Neuronal stem cell (in vitro differentiated cells): Measurements from ENCODE around the gene KDM4B.

Source experiments
- DNase-seq: peaks from one replicate; pipeline ENCODE4 v3.0.0-alpha.2; 2013; ENCODE audit warnings: low spot score
- H2AFZ ChIP-seq: one replicate; pipeline ENCODE4 v1.6.1; 2013; ENCODE audit warnings: mild to moderate bottlenecking, low read length, inconsistent platforms
- H2AK5ac ChIP-seq: 2 replicates; pipeline ENCODE4 v1.6.1; 2013; ENCODE audit warnings: low read depth, mild to moderate bottlenecking, inconsistent platforms, low read length, moderate library complexity, mixed read lengths
- H2BK120ac ChIP-seq: 2 replicates; pipeline ENCODE4 v1.6.1; 2013; ENCODE audit warnings: low read depth, mild to moderate bottlenecking, inconsistent platforms, low read length, moderate library complexity, mixed read lengths
- H2BK12ac ChIP-seq: one replicate; pipeline ENCODE4 v1.6.1; 2013; ENCODE audit warnings: low read length, inconsistent platforms
- H2BK15ac ChIP-seq: 2 replicates; pipeline ENCODE4 v1.6.1; 2013; ENCODE audit warnings: mild to moderate bottlenecking, low read length, inconsistent platforms, mixed read lengths
- H2BK5ac ChIP-seq: one replicate; pipeline ENCODE4 v1.6.1; 2013; ENCODE audit warnings: inconsistent platforms, mild to moderate bottlenecking, low read length, moderate library complexity
- H3K14ac ChIP-seq: one replicate; pipeline ENCODE4 v1.6.1; 2013; ENCODE audit warnings: low read length, inconsistent platforms
- H3K18ac ChIP-seq: 2 replicates; pipeline ENCODE4 v1.6.1; 2013; ENCODE audit warnings: low read length, inconsistent platforms
- H3K23ac ChIP-seq: 2 replicates; pipeline ENCODE4 v1.6.1; 2013; ENCODE audit warnings: low read depth, mild to moderate bottlenecking, mixed read lengths, low read length, inconsistent platforms; ENCODE audit not compliant: poor library complexity
- H3K27ac ChIP-seq: replicated peaks from 3 replicates; pipeline ENCODE4 v1.5.1; 2013; ENCODE audit warnings: low read length, inconsistent platforms
- H3K27me3 ChIP-seq, 3 experiments: 2 replicates each; pipeline ENCODE4 v1.6.1; 2013; ENCODE audit warnings: low read length in 3 of 3, mild to moderate bottlenecking in 2 of 3, inconsistent platforms in 1 of 3, low read depth in 1 of 3, mixed read lengths in 1 of 3, moderate library complexity in 1 of 3; ENCODE audit not compliant: control insufficient read depth in 3 of 3, insufficient read depth in 3 of 3
- H3K36me3 ChIP-seq, 2 donors: replicated peaks in 1 of 2; 2 replicates each; pipeline ENCODE4 v1.6.1; 2013; ENCODE audit warnings: low read length in 2 of 2; ENCODE audit not compliant: control insufficient read depth in 2 of 2, insufficient read depth in 2 of 2
- H3K4ac ChIP-seq: 2 replicates; pipeline ENCODE4 v1.6.1; 2013; ENCODE audit warnings: inconsistent platforms, mild to moderate bottlenecking, low read length, moderate library complexity
- H3K4me1 ChIP-seq, 2 donors: 1 replicate in 1 of 2; 2 replicates in 1 of 2; pipeline ENCODE4 v1.6.1; 2013; ENCODE audit warnings: low read length in 2 of 2, low read depth in 1 of 2; ENCODE audit not compliant: control insufficient read depth in 2 of 2, insufficient read depth in 1 of 2
- H3K4me2 ChIP-seq: one replicate; pipeline ENCODE4 v1.6.1; 2013; ENCODE audit warnings: mild to moderate bottlenecking, low read length, inconsistent platforms; ENCODE audit not compliant: insufficient read depth, poor library complexity, severe bottlenecking
- H3K4me3 ChIP-seq, 2 donors: 2 replicates each; pipeline ENCODE4 v1.5.1; 2013; ENCODE audit warnings: low read length in 2 of 2, mild to moderate bottlenecking in 2 of 2, inconsistent platforms in 1 of 2, moderate library complexity in 1 of 2
- H3K79me1 ChIP-seq: one replicate; pipeline ENCODE4 v1.6.1; 2013; ENCODE audit warnings: low read depth, mild to moderate bottlenecking, inconsistent platforms, low read length, moderate library complexity
- H3K9ac ChIP-seq: one replicate; pipeline ENCODE4 v1.6.1; 2013; ENCODE audit warnings: mild to moderate bottlenecking, low read depth, low read length, inconsistent platforms; ENCODE audit not compliant: poor library complexity
- H3K9me3 ChIP-seq, 2 donors: replicated peaks in 1 of 2; 2 replicates each; pipeline versions ENCODE3 to v1.6.1; 2013; ENCODE audit warnings: low read length in 2 of 2, mild to moderate bottlenecking in 2 of 2, inconsistent platforms in 1 of 2, low read depth in 1 of 2, mixed read lengths in 1 of 2, moderate library complexity in 1 of 2; ENCODE audit not compliant: control insufficient read depth in 2 of 2, insufficient read depth in 1 of 2
- H4K8ac ChIP-seq: one replicate; pipeline ENCODE4 v1.6.1; 2013; ENCODE audit warnings: low read depth, mild to moderate bottlenecking, inconsistent platforms, low read length, moderate library complexity
- H4K91ac ChIP-seq: one replicate; pipeline ENCODE4 v1.6.1; 2013; ENCODE audit warnings: low read length, low read depth, mild to moderate bottlenecking, inconsistent platforms; ENCODE audit not compliant: poor library complexity
- WGBS, 2 donors: extraction: QIAGEN DNeasy Blood & Tissue Kit; methylation state at CpG; one replicate each; pipeline ENCODE4 v1.1.7; 2013; ENCODE audit warnings: missing lambda C conversion rate in 2 of 2, mixed read lengths in 1 of 2; ENCODE audit not compliant: insufficient read length in 2 of 2, insufficient replicate concordance in 1 of 2; ENCODE audit errors: extremely low coverage in 2 of 2; 5-methylcytosine and 5-hydroxymethylcytosine counted together

The KDM4B gene

GRCh38 chr19:5052515-5052914 is 83.6 kb downstream of the KDM4B start:
- H4K91ac ChIP-seq: no peak overlapping the region
- no peak overlapping the region for H2BK5ac ChIP-seq
- H2BK120ac ChIP-seq: no peak overlapping the region
- H3K9me3 ChIP-seq: no peaks in the 10 kb centered on the region
- no CpG with 5 or more reads among the region's 13 CpGs for WGBS, 2 donors
- no peak overlapping the region for H3K9ac ChIP-seq
- H3K23ac ChIP-seq: no peak overlapping the region
- peak overlapping the region; percentile 13 for H2AK5ac ChIP-seq
- H2BK12ac ChIP-seq: no peak overlapping the region
- no peak overlapping the region for H4K8ac ChIP-seq
- peaks cover 9% of the 10 kb centered on the region in 2 donors for H3K4me1 ChIP-seq
- H3K27me3 ChIP-seq: no peaks in the 10 kb centered on the region
- peak overlapping the region; percentile 13 for H3K18ac ChIP-seq
- no peak overlapping the region for H3K4me3 ChIP-seq
- no peak overlapping the region for H2BK15ac ChIP-seq
- no peak overlapping the region for H3K4ac ChIP-seq
- no peak overlapping the region for H3K27ac ChIP-seq
- H3K79me1 ChIP-seq: peaks cover 12% of the 10 kb centered on the region
- no peak overlapping the region for H3K4me2 ChIP-seq
- no peak for DNase-seq
- peaks cover 10 to 55% of the 10 kb centered on the region in 2 donors for H3K36me3 ChIP-seq
- no peak overlapping the region for H2AFZ ChIP-seq
- H3K14ac ChIP-seq: no peak overlapping the region

GRCh38 chr19:5052945-5053485 is 84.1 kb downstream of the KDM4B start:
- H3K27me3 ChIP-seq: no peaks in the 10 kb centered on the region
- WGBS, 2 donors: no CpG with 5 or more reads among the region's 16 CpGs
- H2BK12ac ChIP-seq: no peak overlapping the region
- H2BK15ac ChIP-seq: no peak overlapping the region
- no peak overlapping the region for H2AFZ ChIP-seq
- H3K4me3 ChIP-seq: no peak overlapping the region
- H4K8ac ChIP-seq: no peak overlapping the region
- peaks cover 8 to 9% of the 10 kb centered on the region in 2 donors for H3K4me1 ChIP-seq
- DNase-seq: no peak
- peak overlapping the region; percentile 13 for H2AK5ac ChIP-seq
- H2BK5ac ChIP-seq: no peak overlapping the region
- H3K18ac ChIP-seq: peak overlapping the region; percentile 24
- no peak overlapping the region for H4K91ac ChIP-seq
- no peak overlapping the region for H3K4me2 ChIP-seq
- no peak overlapping the region for H3K14ac ChIP-seq
- H3K79me1 ChIP-seq: peaks cover 10% of the 10 kb centered on the region
- H3K23ac ChIP-seq: no peak overlapping the region
- peak overlapping the region; percentile 54 for H3K9ac ChIP-seq
- no peaks in the 10 kb centered on the region for H3K9me3 ChIP-seq
- H3K4ac ChIP-seq: no peak overlapping the region
- H3K36me3 ChIP-seq: peaks cover 6 to 58% of the 10 kb centered on the region in 2 donors
- no peak overlapping the region for H3K27ac ChIP-seq
- H2BK120ac ChIP-seq: no peak overlapping the region

- H2BK12ac ChIP-seq: no peak overlapping the region
- H3K18ac ChIP-seq: no peak overlapping the region
- H3K9me3 ChIP-seq: no peaks in the 10 kb centered on the region
- no peak overlapping the region for H3K4ac ChIP-seq
- peak overlapping the region; percentile 97 for H3K23ac ChIP-seq
- no peak overlapping the region for H3K4me2 ChIP-seq
- peaks cover 6% of the 10 kb centered on the region for H3K79me1 ChIP-seq
- DNase-seq: no peak
- no peak overlapping the region for H3K27ac ChIP-seq
- H2AK5ac ChIP-seq: peak overlapping the region; percentile 0
- no peaks in the 10 kb centered on the region for H3K27me3 ChIP-seq
- peaks cover 5 to 6% of the 10 kb centered on the region in 2 donors for H3K4me1 ChIP-seq
- no peak overlapping the region for H4K8ac ChIP-seq
- H3K4me3 ChIP-seq: no peak overlapping the region
- H3K36me3 ChIP-seq: peaks cover 5 to 57% of the 10 kb centered on the region in 2 donors
- no peak overlapping the region for H2AFZ ChIP-seq
- H2BK15ac ChIP-seq: no peak overlapping the region
- no peak overlapping the region for H2BK5ac ChIP-seq
- no CpG with 5 or more reads among the region's 11 CpGs for WGBS, 2 donors
- H3K9ac ChIP-seq: peak overlapping the region; percentile 72
- H3K14ac ChIP-seq: no peak overlapping the region
- H2BK120ac ChIP-seq: no peak overlapping the region
- peak overlapping the region; percentile 97 for H4K91ac ChIP-seq
Observed at GRCh38 chr19:5053661-5054060, 84.7 kb downstream of the KDM4B start.

GRCh38 chr19:5054551-5055456 is 85.9 kb downstream of the KDM4B start:
- H3K4ac ChIP-seq: no peak overlapping the region
- peak overlapping the region; percentile 13 for H3K18ac ChIP-seq
- H3K36me3 ChIP-seq: peaks cover 7 to 62% of the 10 kb centered on the region in 2 donors
- peak overlapping the region; percentile 52 for H2BK12ac ChIP-seq
- H2BK120ac ChIP-seq: peak overlapping the region; percentile 7
- H2BK5ac ChIP-seq: no peak overlapping the region
- peaks cover 7% of the 10 kb centered on the region for H3K79me1 ChIP-seq
- no peak overlapping the region for H2BK15ac ChIP-seq
- no peak overlapping the region for H2AFZ ChIP-seq
- no peak overlapping the region for H3K27ac ChIP-seq
- H3K9me3 ChIP-seq: no peaks in the 10 kb centered on the region
- no peak overlapping the region for H3K14ac ChIP-seq
- no peak overlapping the region for H2AK5ac ChIP-seq
- H3K9ac ChIP-seq: peak overlapping the region; percentile 68
- no peaks in the 10 kb centered on the region for H3K27me3 ChIP-seq
- H4K8ac ChIP-seq: no peak overlapping the region
- H3K4me3 ChIP-seq: no peak overlapping the region
- no peak overlapping the region for H3K4me2 ChIP-seq
- peak overlapping the region; percentile 62 for H3K23ac ChIP-seq
- no peak for DNase-seq
- no CpG with 5 or more reads among the region's 35 CpGs for WGBS, 2 donors
- H3K4me1 ChIP-seq: peaks cover 7 to 11% of the 10 kb centered on the region in 2 donors
- H4K91ac ChIP-seq: no peak overlapping the region
